A673 (cell line): ENCODE data around the gene EYS. TPM values are rescaled to one million over a fixed set of nuclear protein-coding genes. Genes with fewer than 3 reads are reported as not detected.

Experiments
- BruUV-seq: library from RNA; stranded (reverse); fragments of 400-500 nt; replicated peaks from 2 replicates; lab custom pipeline; 2021; lab: Mats Ljungman, UMichigan
- CTCF ChIA-PET: fragments of 300-600 bp; sonication (Branson Sonifier 250); formaldehyde crosslinking; loops from one replicate; lab custom pipeline; 2022; ENCODE audit warnings: antibody characterized with exemption; lab: Charles Lee
- POLR2A ChIA-PET: fragments of 300-600 bp; sonication (Branson Sonifier 250); formaldehyde crosslinking; loops from one replicate; lab custom pipeline; 2022; ENCODE audit warnings: antibody characterized with exemption; ENCODE audit not compliant: low non-redundant PET; lab: Charles Lee
- DNase-seq: peaks from one replicate; pipeline ENCODE4 v3.0.0-alpha.2; 2015; ENCODE audit warnings: low spot score
- H3K27ac ChIP-seq: fragments of 200-600 bp; sonication (generic); 2 replicates; pipeline ENCODE4 v1.5.1; 2016; ENCODE audit warnings: mixed run types, low read depth, mild to moderate bottlenecking, mixed read lengths, antibody characterized with exemption, low read length; ENCODE audit not compliant: poor library complexity, severe bottlenecking
- H3K27me3 ChIP-seq: fragments of 200-600 bp; sonication (generic); replicated peaks from 2 replicates; pipeline ENCODE4 v1.6.1; 2017; ENCODE audit warnings: mixed run types, low read depth, mild to moderate bottlenecking, mixed read lengths, antibody characterized with exemption, low read length; ENCODE audit not compliant: insufficient read depth, poor library complexity
- H3K36me3 ChIP-seq: fragments of 200-600 bp; sonication (generic); 2 replicates; pipeline ENCODE4 v1.6.1; 2016; ENCODE audit warnings: mixed run types, mild to moderate bottlenecking, mixed read lengths, antibody characterized with exemption, low read length; ENCODE audit not compliant: insufficient read depth, poor library complexity, severe bottlenecking
- H3K4me1 ChIP-seq: fragments of 200-600 bp; sonication (generic); 2 replicates; pipeline ENCODE4 v1.6.1; 2017; ENCODE audit warnings: mixed run types, mild to moderate bottlenecking, mixed read lengths, antibody characterized with exemption, low read length; ENCODE audit not compliant: insufficient read depth, poor library complexity, severe bottlenecking
- H3K4me3 ChIP-seq: fragments of 200-600 bp; sonication (generic); 2 replicates; pipeline ENCODE4 v1.5.1; 2016; ENCODE audit warnings: low read depth, mixed run types, mild to moderate bottlenecking, mixed read lengths, low read length; ENCODE audit not compliant: poor library complexity, severe bottlenecking
- H3K9me3 ChIP-seq: fragments of 200-600 bp; sonication (generic); 2 replicates; pipeline ENCODE4 v1.6.1; 2016; ENCODE audit warnings: mixed run types, low read depth, mild to moderate bottlenecking, mixed read lengths, antibody characterized with exemption, low read length; ENCODE audit not compliant: poor library complexity, severe bottlenecking
- CTCF ChIP-seq: fragments of 300-800, 200-600 bp; sonication (generic); conservative IDR thresholded peaks from 2 replicates; pipeline ENCODE4 v1.5.1; 2017; ENCODE audit warnings: low read depth, mild to moderate bottlenecking, antibody characterized with exemption, low read length, moderate library complexity, mixed read lengths
- EZH2 ChIP-seq: fragments of 200-600 bp; sonication (generic); IDR thresholded peaks from 2 replicates; pipeline ENCODE4 v1.6.1; 2017; ENCODE audit warnings: borderline replicate concordance, low read depth, mild to moderate bottlenecking, mixed read lengths, antibody characterized with exemption, low read length; ENCODE audit not compliant: poor library complexity, severe bottlenecking
- intact Hi-C: fragments of 100-400 bp; cut with micrococcal nuclease; formaldehyde crosslinking; loops from one replicate; pipeline ENCODE4 v1.10.0; 2022; ENCODE audit not compliant: unreplicated experiment
- total RNA-seq: library from RNA; stranded (reverse); gene quantifications from 2 replicates; pipeline ENCODE4 v1.2.3, GENCODE V29; 2021

EYS gene
- total RNA-seq, 1 experiment from 2014 or later: 0.47 TPM

GRCh38 chr6:63882208-63882607 lies 1824.8 kb downstream of the EYS start:
- Histone ChIP-seq H3K27me3 (no peaks in the 10 kb centered on the region), H3K36me3 (no peaks in the 10 kb centered on the region), H3K4me3 (no peak overlapping the region), H3K27ac (no peak overlapping the region), H3K4me1 (peaks cover 14% of the 10 kb centered on the region), H3K9me3 (no peaks in the 10 kb centered on the region)
- CTCF ChIA-PET: no interaction called here
- DNase-seq: peak; percentile 64
- POLR2A ChIA-PET: interaction anchor here (0.5 kb wide), 1 partner anchor 46 kb away, joined by 3 read pairs; no protein-coding TSS in a partner anchor
- TF ChIP-seq CTCF (peak; percentile 53), EZH2 (no peak)
- intact Hi-C loops: no loop called here
- no TSS peak for BruUV-seq

- POLR2A ChIA-PET: interaction anchor here (0.5 kb wide), 1 partner anchor 47 kb away, joined by 3 read pairs; no protein-coding TSS in a partner anchor
- Histone ChIP-seq H3K36me3 (no peaks in the 10 kb centered on the region), H3K27ac (no peak overlapping the region), H3K27me3 (no peaks in the 10 kb centered on the region), H3K4me1 (peaks cover 14% of the 10 kb centered on the region), H3K4me3 (no peak overlapping the region), H3K9me3 (no peaks in the 10 kb centered on the region)
- intact Hi-C loops: no loop called here
- DNase-seq: peak; percentile 49
- CTCF ChIA-PET: no interaction called here
- no TSS peak for BruUV-seq
- TF ChIP-seq CTCF (no peak), EZH2 (no peak)
Measured at GRCh38 chr6:63881791-63882190, 1825.2 kb downstream of the EYS start.

GRCh38 chr6:63872233-63872632 lies 1834.8 kb downstream of the EYS start:
- TF ChIP-seq EZH2 (no peak), CTCF (no peak)
- Histone ChIP-seq H3K27me3 (no peaks in the 10 kb centered on the region), H3K27ac (no peak overlapping the region), H3K4me1 (peaks cover 9% of the 10 kb centered on the region), H3K9me3 (no peaks in the 10 kb centered on the region), H3K4me3 (no peak overlapping the region), H3K36me3 (no peaks in the 10 kb centered on the region)
- ChIA-PET CTCF (no interaction called here), POLR2A (no interaction called here)
- no peak for DNase-seq
- intact Hi-C loops: no loop called here
- no TSS peak for BruUV-seq
